HCT116 (cell line): ENCODE results near the gene CDH26. TPM values are rescaled to one million over a fixed set of nuclear protein-coding genes. Genes with fewer than 3 reads are reported as not detected.

Experiments
- ATAC-seq: fragments of 200-7000 bp; cut with Tn5 transposase; 2 replicates; pipeline ENCODE4 v1.9.1; 2020; ENCODE audit warnings: mild to moderate bottlenecking, moderate library complexity
- BruUV-seq: library from RNA; stranded (reverse); fragments of 400-500 nt; replicated peaks from 2 replicates; lab custom pipeline; 2021; lab: Mats Ljungman, UMichigan
- CTCF ChIA-PET: fragments of 300-600 bp; sonication (Branson Sonifier 250); formaldehyde crosslinking; loops from one replicate; lab custom pipeline; 2021; ENCODE audit warnings: antibody characterized with exemption; lab: Charles Lee
- POLR2A ChIA-PET: fragments of 300-600, 350-600 bp; sonication (Branson Sonifier 250); formaldehyde crosslinking; loops from one replicate; lab custom pipeline; 2021; ENCODE audit warnings: antibody characterized with exemption; lab: Charles Lee
- RAD21 ChIA-PET, 2 experiments: fragments of 300-600 bp; sonication (Branson Sonifier 250); formaldehyde crosslinking; loops; one replicate each; lab custom pipeline; 2023; ENCODE audit warnings: low total read pairs in 2 of 2; ENCODE audit not compliant: uncharacterized antibody in 2 of 2, unreplicated experiment in 2 of 2, low non-redundant PET in 1 of 2; lab: Charles Lee
- DNase-seq: peaks from one replicate; pipeline ENCODE4 v3.0.0-alpha.2; 2010; ENCODE audit warnings: low read depth, low spot score
- H2AFZ ChIP-seq: fragments of 200-600 bp; shearing (Covaris generic), sonication (generic); 2 replicates; pipeline ENCODE4 v1.6.1; 2017; ENCODE audit warnings: low read depth, mixed run types, mixed read lengths, antibody characterized with exemption, low read length; ENCODE audit not compliant: poor library complexity, severe bottlenecking
- H3K27ac ChIP-seq: 2 replicates; pipeline ENCODE4 v1.5.1; 2012; ENCODE audit warnings: low read depth, low read length
- H3K27me3 ChIP-seq: fragments of 200-600 bp; sonication (generic); 2 replicates; pipeline ENCODE4 v1.6.1; 2016; ENCODE audit warnings: mixed run types, low read length, mixed read lengths; ENCODE audit not compliant: insufficient read depth
- H3K36me3 ChIP-seq, 2 experiments: fragments of 200-500 bp in 1 of 2; fragments of 200-600 bp in 1 of 2; sonication (Bioruptor generic) in 1 of 2; sonication (generic) in 1 of 2; 2 replicates each; pipeline versions ENCODE4 v1.5.1 to v1.6.1; 2014 to 2016; ENCODE audit warnings: low read length in 2 of 2, inconsistent platforms in 1 of 2, mixed read lengths in 1 of 2, mixed run types in 1 of 2; ENCODE audit not compliant: insufficient read depth in 2 of 2, control insufficient read depth in 1 of 2
- H3K4me1 ChIP-seq, 2 experiments: fragments of 200-600 bp in 1 of 2; sonication (generic) in 1 of 2; 2 replicates each; pipeline versions ENCODE4 v1.5.1 to v1.6.1; 2012 to 2017; ENCODE audit warnings: low read length in 2 of 2, inconsistent platforms in 1 of 2, mild to moderate bottlenecking in 1 of 2, mixed read lengths in 1 of 2, mixed run types in 1 of 2, moderate library complexity in 1 of 2; ENCODE audit not compliant: insufficient read depth in 2 of 2, control insufficient read depth in 1 of 2
- H3K4me2 ChIP-seq: fragments of 200-600 bp; sonication (generic); 2 replicates; pipeline ENCODE4 v1.6.1; 2017; ENCODE audit warnings: mixed run types, low read length, mixed read lengths
- H3K4me3 ChIP-seq, 2 experiments: fragments of 200-600 bp in 1 of 2; sonication (generic) in 1 of 2; replicated peaks in 1 of 2; 2 replicates each; pipeline ENCODE4 v1.5.1; 2011 to 2016; ENCODE audit warnings: low read length in 2 of 2, control low read depth in 1 of 2, low read depth in 1 of 2, mild to moderate bottlenecking in 1 of 2, mixed read lengths in 1 of 2, mixed run types in 1 of 2
- H3K79me2 ChIP-seq: fragments of 200-600 bp; sonication (generic); 2 replicates; pipeline ENCODE4 v1.6.1; 2017; ENCODE audit warnings: mild to moderate bottlenecking, mixed run types, low read length, moderate library complexity, mixed read lengths; ENCODE audit not compliant: insufficient read depth
- H3K9ac ChIP-seq: fragments of 200-600 bp; sonication (generic); 2 replicates; pipeline ENCODE4 v1.6.1; 2016; ENCODE audit warnings: low read length, mixed read lengths
- H3K9me2 ChIP-seq: fragments of 200-600 bp; sonication (generic), shearing (Covaris generic); 2 replicates; pipeline ENCODE4 v1.6.1; 2017; ENCODE audit warnings: mixed run types, mild to moderate bottlenecking, moderate library complexity; ENCODE audit not compliant: insufficient read depth
- H3K9me3 ChIP-seq, 2 experiments: fragments of 200-500 bp in 1 of 2; fragments of 200-600 bp in 1 of 2; sonication (Bioruptor generic) in 1 of 2; sonication (generic) in 1 of 2; 2 replicates each; pipeline ENCODE4 v1.6.1; 2014 to 2017; ENCODE audit warnings: low read length in 2 of 2, mixed read lengths in 2 of 2, inconsistent platforms in 1 of 2, low read depth in 1 of 2, mild to moderate bottlenecking in 1 of 2, mixed run types in 1 of 2, moderate library complexity in 1 of 2; ENCODE audit not compliant: control insufficient read depth in 1 of 2, insufficient read depth in 1 of 2
- H4K20me1 ChIP-seq: fragments of 200-600 bp; sonication (generic), shearing (Covaris generic); 2 replicates; pipeline ENCODE4 v1.6.1; 2017; ENCODE audit warnings: mixed run types, mild to moderate bottlenecking, moderate library complexity; ENCODE audit not compliant: insufficient read depth
- CBX3 ChIP-seq: IDR thresholded peaks from 2 replicates; pipeline ENCODE4 v1.6.1; 2012; ENCODE audit warnings: low read depth
- CEBPB ChIP-seq: IDR thresholded peaks from 2 replicates; pipeline ENCODE4 v1.6.1; 2012; ENCODE audit warnings: low read depth
- CTCF ChIP-seq, 3 experiments: fragments of 200-600 bp in 1 of 3; sonication (generic) in 1 of 3; IDR thresholded peaks in 2 of 3; conservative IDR thresholded peaks in 1 of 3; 2 replicates each; pipeline ENCODE4 v1.5.1; 2012 to 2017; ENCODE audit warnings: low read depth in 2 of 3, low read length in 2 of 3, antibody characterized with exemption in 1 of 3, borderline replicate concordance in 1 of 3, control low read depth in 1 of 3, mild to moderate bottlenecking in 1 of 3, mixed read lengths in 1 of 3, mixed run types in 1 of 3, moderate library complexity in 1 of 3; ENCODE audit not compliant: insufficient read depth in 1 of 3
- ELF1 ChIP-seq: IDR thresholded peaks from 2 replicates; pipeline ENCODE4 v1.6.1; 2012; ENCODE audit warnings: low read depth, borderline replicate concordance
- EZH2phosphoT487 ChIP-seq: fragments of 200-600 bp; IDR thresholded peaks from 2 replicates; pipeline ENCODE4 v1.6.1; 2018; ENCODE audit warnings: antibody characterized with exemption, borderline replicate concordance
- FOSL1 ChIP-seq: IDR thresholded peaks from 2 replicates; pipeline ENCODE4 v1.6.1; 2012; ENCODE audit warnings: low read depth
- JUND ChIP-seq: IDR thresholded peaks from 2 replicates; pipeline ENCODE4 v1.6.1; 2012
- MAX ChIP-seq: IDR thresholded peaks from 2 replicates; pipeline ENCODE4 v1.6.1; 2012
- POLR2A ChIP-seq: IDR thresholded peaks from 2 replicates; pipeline ENCODE4 v1.7.0; 2011; ENCODE audit warnings: borderline replicate concordance; ENCODE audit not compliant: insufficient read depth, insufficient read length; ENCODE audit errors: extremely low read depth
- POLR2AphosphoS5 ChIP-seq: IDR thresholded peaks from 2 replicates; pipeline ENCODE4 v1.6.1; 2011; ENCODE audit warnings: mild to moderate bottlenecking, low read depth, low read length, moderate library complexity
- RAD21 ChIP-seq: IDR thresholded peaks from 2 replicates; pipeline ENCODE4 v1.6.1; 2012; ENCODE audit warnings: low read depth, mild to moderate bottlenecking
- REST ChIP-seq: IDR thresholded peaks from 2 replicates; pipeline ENCODE4 v1.6.1; 2012; ENCODE audit warnings: low read depth
- SP1 ChIP-seq: IDR thresholded peaks from 2 replicates; pipeline ENCODE4 v1.6.1; 2012; ENCODE audit warnings: low read depth
- SRF ChIP-seq: IDR thresholded peaks from 2 replicates; pipeline ENCODE4 v1.6.1; 2012; ENCODE audit warnings: low read depth
- YY1 ChIP-seq: IDR thresholded peaks from 2 replicates; pipeline ENCODE4 v1.6.1; 2011; ENCODE audit warnings: low read length, low read depth, moderate library complexity, mild to moderate bottlenecking; ENCODE audit not compliant: insufficient replicate concordance; ENCODE audit errors: extremely low read depth
- ZBTB33 ChIP-seq: IDR thresholded peaks from 2 replicates; pipeline ENCODE4 v1.6.1; 2011; ENCODE audit warnings: mild to moderate bottlenecking, low read length, moderate library complexity; ENCODE audit not compliant: insufficient replicate concordance; ENCODE audit errors: extremely low read depth
- ZNF274 ChIP-seq: fragments of 200-500 bp; sonication (Bioruptor generic); IDR thresholded peaks from 2 replicates; pipeline ENCODE4 v1.6.1; 2014; ENCODE audit warnings: mild to moderate bottlenecking, low read depth, low read length, inconsistent platforms
- intact Hi-C: fragments of 100-400 bp; cut with micrococcal nuclease; formaldehyde crosslinking; loops from 2 replicates; pipeline ENCODE4 v1.10.0; 2022
- total RNA-seq: library from RNA; stranded (reverse); gene quantifications from one replicate; pipeline ENCODE4 v1.2.1, GENCODE V29; 2021; ENCODE audit not compliant: unreplicated experiment

CDH26 gene
- total RNA-seq, 1 experiment from 2014 or later: 0.34 TPM

GRCh38 chr20:59912609-59913008, 45.6 kb upstream of the CDH26 start:
- TF ChIP-seq SRF (no peak), POLR2A (no peak), ZNF274 (no peak), ZBTB33 (no peak), EZH2phosphoT487 (no peak), ELF1 (no peak), CEBPB (no peak), RAD21 (no peak), SP1 (no peak), CBX3 (no peak), YY1 (no peak), JUND (no peak), MAX (no peak), CTCF (IDR thresholded peaks at IDR 0.05 in 2 of 3, conservative IDR thresholded peaks at IDR 0.05 in 1 of 3; ENCODE audit: borderline replicate concordance in 1 of 3, insufficient read depth in 1 of 3, low read depth in 2 of 3, low read length in 2 of 3) (no peak), REST (no peak), POLR2AphosphoS5 (no peak), FOSL1 (no peak)
- H2AFZ ChIP-seq: no peak overlapping the region
- no peak overlapping the region for H3K4me2 ChIP-seq
- DNase-seq (no peak), ATAC-seq (no peak)
- H3K9me2 ChIP-seq: no peaks in the 10 kb centered on the region
- intact Hi-C loops: no loop called here
- no peak overlapping the region for H3K9ac ChIP-seq
- RAD21 ChIA-PET: no interaction called here
- H3K4me3 ChIP-seq: no peak overlapping the region
- no peaks in the 10 kb centered on the region for H4K20me1 ChIP-seq
- peaks cover 34% of the 10 kb centered on the region for H3K27me3 ChIP-seq
- H3K79me2 ChIP-seq: no peaks in the 10 kb centered on the region
- POLR2A ChIA-PET: no interaction called here
- no TSS peak for BruUV-seq
- H3K4me1 ChIP-seq: no peaks in the 10 kb centered on the region
- H3K36me3 ChIP-seq: no peaks in the 10 kb centered on the region
- no peaks in the 10 kb centered on the region for H3K9me3 ChIP-seq
- CTCF ChIA-PET: no interaction called here
- no peak overlapping the region for H3K27ac ChIP-seq
